OCI-LY1 (cell line): ENCODE data around the gene RHBDF1.

ENCODE experiments used
- EZH2 ChIP-seq: fragments of 200-600 bp; sonication (generic), shearing (Covaris generic); IDR thresholded peaks from 2 replicates; pipeline ENCODE4 v1.8.0; 2017; ENCODE audit warnings: borderline replicate concordance, mixed run types, mild to moderate bottlenecking, antibody characterized with exemption, low read length, moderate library complexity, mixed read lengths
- TF ChIP-seq, protein P1 (sequence below): fragments of 200-600 bp; sonication (generic), shearing (Covaris generic); IDR thresholded peaks from 2 replicates; pipeline ENCODE4 v1.5.1; 2017; ENCODE audit warnings: mild to moderate bottlenecking, antibody characterized with exemption, low read length, moderate library complexity, mixed read lengths

DNA sequence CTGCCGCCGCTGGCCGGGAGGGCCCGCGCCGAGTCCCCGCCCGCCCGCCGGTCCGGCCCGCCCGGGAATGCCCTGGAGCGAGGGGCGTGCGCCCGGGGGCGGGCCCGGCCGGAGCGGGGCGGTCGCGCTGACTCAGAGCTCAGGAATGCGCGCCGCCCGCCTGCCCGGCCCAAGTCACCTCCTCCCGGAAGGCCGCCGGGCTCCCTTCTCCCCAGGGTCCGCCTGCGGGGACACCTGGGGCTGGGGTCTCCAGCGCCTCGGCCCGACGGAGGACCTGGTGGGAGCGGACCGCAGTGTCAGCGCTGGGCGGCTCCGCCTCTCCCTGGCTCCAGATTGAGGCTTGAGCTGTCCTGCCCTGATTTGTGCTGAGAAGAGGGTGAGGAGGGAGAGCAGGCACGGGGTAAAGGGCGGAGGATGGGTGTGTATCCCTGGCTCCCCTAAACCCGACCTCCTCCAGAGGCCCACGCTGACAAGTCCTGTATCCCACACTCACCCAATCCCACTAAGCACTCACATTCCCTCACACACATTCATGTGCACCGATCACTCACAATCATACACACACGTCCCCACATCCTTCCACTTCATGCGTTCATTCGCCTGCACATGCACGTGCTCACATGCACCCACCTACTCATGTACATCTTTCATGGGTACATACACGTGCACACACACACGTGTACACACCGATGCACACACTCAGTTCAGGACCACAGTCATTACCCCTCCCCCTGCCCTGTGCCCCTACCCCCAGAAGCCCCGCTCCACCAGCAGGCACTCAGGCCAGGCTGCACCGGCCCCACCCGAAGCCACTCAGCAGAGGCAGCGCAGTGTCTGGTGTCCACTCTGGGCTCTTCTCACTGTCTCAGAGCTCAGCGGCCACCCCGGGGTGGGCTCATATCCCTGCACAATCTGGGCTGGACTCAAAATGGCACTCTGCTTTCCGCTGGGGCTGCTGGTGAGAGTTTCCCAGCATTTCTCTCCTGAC lies at the start of gene RHBDF1:
- TF ChIP-seq, protein P1, sequence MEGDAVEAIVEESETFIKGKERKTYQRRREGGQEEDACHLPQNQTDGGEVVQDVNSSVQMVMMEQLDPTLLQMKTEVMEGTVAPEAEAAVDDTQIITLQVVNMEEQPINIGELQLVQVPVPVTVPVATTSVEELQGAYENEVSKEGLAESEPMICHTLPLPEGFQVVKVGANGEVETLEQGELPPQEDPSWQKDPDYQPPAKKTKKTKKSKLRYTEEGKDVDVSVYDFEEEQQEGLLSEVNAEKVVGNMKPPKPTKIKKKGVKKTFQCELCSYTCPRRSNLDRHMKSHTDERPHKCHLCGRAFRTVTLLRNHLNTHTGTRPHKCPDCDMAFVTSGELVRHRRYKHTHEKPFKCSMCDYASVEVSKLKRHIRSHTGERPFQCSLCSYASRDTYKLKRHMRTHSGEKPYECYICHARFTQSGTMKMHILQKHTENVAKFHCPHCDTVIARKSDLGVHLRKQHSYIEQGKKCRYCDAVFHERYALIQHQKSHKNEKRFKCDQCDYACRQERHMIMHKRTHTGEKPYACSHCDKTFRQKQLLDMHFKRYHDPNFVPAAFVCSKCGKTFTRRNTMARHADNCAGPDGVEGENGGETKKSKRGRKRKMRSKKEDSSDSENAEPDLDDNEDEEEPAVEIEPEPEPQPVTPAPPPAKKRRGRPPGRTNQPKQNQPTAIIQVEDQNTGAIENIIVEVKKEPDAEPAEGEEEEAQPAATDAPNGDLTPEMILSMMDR: no peak
- no peak for TF ChIP-seq EZH2
